ENCODE data around the gene SLC5A5.

The SLC5A5 gene

GRCh38 chr19:17830567-17831418 lies 41.0 kb upstream of the SLC5A5 start:
- Histone ChIP-seq H3K79me2 (ENCODE audit: low read length) (no peaks in the 10 kb centered on the region), H3K9me3 (ENCODE audit: insufficient read depth, low read length) (no peaks in the 10 kb centered on the region), H3K4me3 (ENCODE audit: low read length) (no peak overlapping the region), H2AFZ (ENCODE audit: low read depth, low read length) (no peak overlapping the region), H3K4me1 (ENCODE audit: low read length) (no peaks in the 10 kb centered on the region), H3K27me3 (ENCODE audit: low read depth, low read length) (no peaks in the 10 kb centered on the region), H3K4me2 (ENCODE audit: low read length) (no peak overlapping the region), H3K27ac (ENCODE audit: low read length) (no peak overlapping the region), H3K36me3 (replicated peaks; ENCODE audit: low read depth, low read length) (peaks cover 59% of the 10 kb centered on the region), H3K9ac (ENCODE audit: low read length) (no peak overlapping the region), H4K20me1 (ENCODE audit: insufficient read depth, low read length) (no peaks in the 10 kb centered on the region)
- TF ChIP-seq EZH2phosphoT487 (IDR thresholded peaks at IDR 0.05; ENCODE audit: low read depth): no peak
- no peak for TF ChIP-seq CTCF (IDR thresholded peaks at IDR 0.05; ENCODE audit: low read depth, low read length)

DNA sequence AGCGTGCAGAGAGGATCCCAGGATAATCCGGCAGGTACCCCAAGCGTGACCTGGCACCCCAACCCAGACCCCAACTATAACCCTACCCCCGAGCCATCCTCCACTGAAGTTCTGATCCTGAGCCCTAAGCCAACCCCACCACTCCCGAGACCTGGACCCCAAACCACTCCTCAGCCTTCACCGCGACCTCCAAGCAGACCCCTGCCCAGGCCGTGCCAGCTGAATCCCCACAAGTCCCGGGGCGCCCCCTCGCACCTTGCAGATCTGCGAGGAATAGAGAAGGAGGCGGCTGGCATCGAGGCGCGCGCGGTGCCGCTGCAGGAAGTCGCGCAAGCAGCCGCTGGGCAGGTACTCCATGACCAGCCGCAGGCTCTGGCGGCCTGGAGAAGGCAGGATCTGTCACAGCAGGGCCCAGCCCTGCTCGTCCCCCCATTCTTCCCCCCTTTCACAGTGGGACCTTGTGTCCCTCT lies 40.3 kb upstream of the SLC5A5 start:
- Histone ChIP-seq H3K4me1 (ENCODE audit: low read length) (no peaks in the 10 kb centered on the region), H3K9me3 (ENCODE audit: insufficient read depth, low read length) (no peaks in the 10 kb centered on the region), H3K9ac (ENCODE audit: low read length) (no peak overlapping the region), H3K79me2 (ENCODE audit: low read length) (no peaks in the 10 kb centered on the region), H3K27ac (ENCODE audit: low read length) (no peak overlapping the region), H2AFZ (ENCODE audit: low read depth, low read length) (no peak overlapping the region), H3K27me3 (ENCODE audit: low read depth, low read length) (no peaks in the 10 kb centered on the region), H3K4me3 (ENCODE audit: low read length) (no peak overlapping the region), H3K36me3 (replicated peaks; ENCODE audit: low read depth, low read length) (peaks cover 59% of the 10 kb centered on the region), H3K4me2 (ENCODE audit: low read length) (no peak overlapping the region), H4K20me1 (ENCODE audit: insufficient read depth, low read length) (no peaks in the 10 kb centered on the region)
- TF ChIP-seq CTCF (IDR thresholded peaks at IDR 0.05; ENCODE audit: low read depth, low read length) (no peak), EZH2phosphoT487 (IDR thresholded peaks at IDR 0.05; ENCODE audit: low read depth) (no peak)

GRCh38 chr19:17832443-17833208 lies 39.1 kb upstream of the SLC5A5 start:
- H3K4me3 ChIP-seq (ENCODE audit: low read length): no peak overlapping the region
- no peaks in the 10 kb centered on the region for H3K79me2 ChIP-seq (ENCODE audit: low read length)
- no peaks in the 10 kb centered on the region for H3K9me3 ChIP-seq (ENCODE audit: insufficient read depth, low read length)
- no peak for TF ChIP-seq CTCF (IDR thresholded peaks at IDR 0.05; ENCODE audit: low read depth, low read length)
- no peak for TF ChIP-seq EZH2phosphoT487 (IDR thresholded peaks at IDR 0.05; ENCODE audit: low read depth)
- no peaks in the 10 kb centered on the region for H3K27me3 ChIP-seq (ENCODE audit: low read depth, low read length)
- no peak overlapping the region for H3K27ac ChIP-seq (ENCODE audit: low read length)
- H3K4me2 ChIP-seq (ENCODE audit: low read length): no peak overlapping the region
- no peak overlapping the region for H2AFZ ChIP-seq (ENCODE audit: low read depth, low read length)
- H4K20me1 ChIP-seq (ENCODE audit: insufficient read depth, low read length): no peaks in the 10 kb centered on the region
- H3K4me1 ChIP-seq (ENCODE audit: low read length): no peaks in the 10 kb centered on the region
- peaks cover 59% of the 10 kb centered on the region for H3K36me3 ChIP-seq (replicated peaks; ENCODE audit: low read depth, low read length)
- H3K9ac ChIP-seq (ENCODE audit: low read length): no peak overlapping the region
